NCI-H128 (cell line): ENCODE measurements around the gene ZCCHC8.

Experiments
- DNase-seq: peaks from one replicate; lab custom pipeline; 2025; ENCODE audit not compliant: unreplicated experiment; lab: John Stamatoyannopoulos, UW

The ZCCHC8 gene

GRCh38 chr12:122500685-122501488 is at the start of gene ZCCHC8:
Gene ZCCHC8, minus strand, starts transcription at chr12:122500932. Its CDS starts 92 bp downstream, at chr12:122500840.
- DNase-seq: peak; percentile 96

GRCh38 chr12:122547330-122547729 is 46.6 kb upstream of the ZCCHC8 start:
- DNase-seq: no peak

GRCh38 chr12:122545855-122546254 is 45.1 kb upstream of the ZCCHC8 start:
- no peak for DNase-seq

- DNase-seq: no peak
Measured at GRCh38 chr12:122544537-122544936, 43.8 kb upstream of the ZCCHC8 start.

GRCh38 chr12:122538496-122538895 is 37.8 kb upstream of the ZCCHC8 start:
- no peak for DNase-seq

- DNase-seq: no peak
Measured at GRCh38 chr12:122537021-122537420, 36.3 kb upstream of the ZCCHC8 start.

- DNase-seq: no peak
Measured at GRCh38 chr12:122533856-122534255, 33.1 kb upstream of the ZCCHC8 start.

GRCh38 chr12:122528992-122529391 is 28.3 kb upstream of the ZCCHC8 start:
- DNase-seq: no peak

- no peak for DNase-seq
Measured at GRCh38 chr12:122528582-122528981, 27.9 kb upstream of the ZCCHC8 start.

- no peak for DNase-seq
Measured at GRCh38 chr12:122527478-122527944, 26.8 kb upstream of the ZCCHC8 start.

- DNase-seq: peak; percentile 99
Measured at GRCh38 chr12:122526683-122527477, 26.1 kb upstream of the ZCCHC8 start, which contains the start of the genes KNTC1 and RSRC2. Gene KNTC1, plus strand, starts transcription at chr12:122527249. Its CDS starts 2,815 bp downstream, at chr12:122530064. Gene RSRC2, minus strand, starts transcription at chr12:122526936. Its CDS starts 83 bp downstream, at chr12:122526853.

- no peak for DNase-seq
Measured at GRCh38 chr12:122523846-122524718, 23.4 kb upstream of the ZCCHC8 start.

- DNase-seq: no peak
Measured at GRCh38 chr12:122523280-122523679, 22.5 kb upstream of the ZCCHC8 start.

GRCh38 chr12:122520676-122521075 is 19.9 kb upstream of the ZCCHC8 start:
- no peak for DNase-seq

- no peak for DNase-seq
Measured at GRCh38 chr12:122519418-122519817, 18.7 kb upstream of the ZCCHC8 start.

- DNase-seq: no peak
Measured at GRCh38 chr12:122518908-122519307, 18.2 kb upstream of the ZCCHC8 start.

GRCh38 chr12:122517877-122518276 is 17.1 kb upstream of the ZCCHC8 start:
- no peak for DNase-seq

- DNase-seq: no peak
Measured at GRCh38 chr12:122516544-122517361, 16.0 kb upstream of the ZCCHC8 start.

GRCh38 chr12:122515275-122515674 is 14.5 kb upstream of the ZCCHC8 start:
- DNase-seq: no peak

GRCh38 chr12:122513660-122514059 is 12.9 kb upstream of the ZCCHC8 start:
- no peak for DNase-seq
